Activated gamma-delta T cell treated with Interleukin-2 at 50 U/mL for 16 hours (primary cell): Measurements from ENCODE around the gene TBX4.

Experiments used
- DNase-seq: peaks from one replicate; pipeline ENCODE4 v3.0.0-alpha.2; 2020

The TBX4 gene

DNA sequence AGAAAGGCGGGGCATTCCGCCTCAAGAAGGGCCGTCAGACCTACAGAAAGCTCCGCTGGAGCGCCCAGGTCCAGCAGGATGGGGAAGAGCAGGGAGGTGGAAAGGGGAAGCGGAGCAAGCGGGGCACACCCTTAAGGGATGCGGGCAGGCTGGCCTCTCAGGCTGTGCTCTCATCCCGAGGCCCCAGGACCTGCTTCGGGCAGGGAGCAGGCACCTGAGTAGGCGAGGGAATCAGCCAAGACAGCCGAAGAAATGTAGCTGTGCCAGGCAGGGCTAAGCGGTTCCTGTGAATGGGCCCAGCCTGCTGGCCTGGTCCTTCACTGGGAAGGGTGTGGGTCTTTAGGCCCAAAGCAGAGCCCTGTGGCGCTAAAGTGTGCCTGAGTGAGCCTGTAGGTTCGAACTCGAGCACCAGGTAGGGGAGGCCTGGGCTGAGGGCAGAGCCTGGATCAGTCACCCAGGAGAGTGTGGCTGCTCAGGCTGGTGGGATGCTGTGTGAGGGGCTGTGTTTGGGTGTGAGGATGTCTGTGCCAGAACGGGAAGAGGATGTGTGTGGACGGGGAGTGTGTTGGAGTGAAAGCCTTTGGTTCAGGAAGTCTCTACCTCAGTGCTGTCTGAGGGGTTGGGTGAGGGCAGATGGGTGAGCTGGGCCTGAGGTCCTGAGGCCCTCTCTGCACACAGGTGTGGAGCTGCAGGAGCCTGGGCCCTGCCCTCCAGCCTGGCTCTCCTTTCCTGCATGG, 3.3 kb downstream of the TBX4 start:
- no peak for DNase-seq

DNA sequence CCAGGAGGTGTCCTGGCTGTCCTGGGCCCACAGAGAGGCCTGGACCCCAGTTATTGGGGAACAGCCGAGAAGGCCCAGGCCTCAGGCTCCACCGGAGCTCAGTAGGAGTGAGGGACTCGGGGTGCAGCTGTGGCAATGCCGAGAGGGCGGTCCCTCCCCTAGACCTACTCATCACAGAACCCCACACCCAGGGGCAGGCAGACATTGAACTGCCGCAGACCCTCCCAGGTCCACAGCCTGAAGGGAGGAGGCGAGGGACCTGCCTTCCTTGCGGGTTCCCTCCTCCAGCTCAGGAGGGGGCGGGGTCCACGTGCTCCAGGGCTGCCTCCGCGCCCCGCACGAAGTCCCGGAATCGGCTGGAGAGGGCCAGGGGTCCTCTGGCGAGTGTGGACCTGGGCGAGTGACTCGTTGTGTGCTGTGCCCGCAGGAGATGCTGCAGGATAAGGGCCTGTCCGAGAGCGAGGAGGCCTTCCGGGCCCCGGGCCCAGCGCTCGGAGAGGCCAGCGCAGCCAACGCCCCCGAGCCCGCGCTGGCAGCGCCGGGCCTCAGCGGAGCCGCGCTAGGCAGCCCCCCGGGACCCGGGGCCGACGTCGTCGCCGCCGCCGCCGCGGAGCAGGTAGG, 3.9 kb downstream of the TBX4 start:
- no peak for DNase-seq

DNA sequence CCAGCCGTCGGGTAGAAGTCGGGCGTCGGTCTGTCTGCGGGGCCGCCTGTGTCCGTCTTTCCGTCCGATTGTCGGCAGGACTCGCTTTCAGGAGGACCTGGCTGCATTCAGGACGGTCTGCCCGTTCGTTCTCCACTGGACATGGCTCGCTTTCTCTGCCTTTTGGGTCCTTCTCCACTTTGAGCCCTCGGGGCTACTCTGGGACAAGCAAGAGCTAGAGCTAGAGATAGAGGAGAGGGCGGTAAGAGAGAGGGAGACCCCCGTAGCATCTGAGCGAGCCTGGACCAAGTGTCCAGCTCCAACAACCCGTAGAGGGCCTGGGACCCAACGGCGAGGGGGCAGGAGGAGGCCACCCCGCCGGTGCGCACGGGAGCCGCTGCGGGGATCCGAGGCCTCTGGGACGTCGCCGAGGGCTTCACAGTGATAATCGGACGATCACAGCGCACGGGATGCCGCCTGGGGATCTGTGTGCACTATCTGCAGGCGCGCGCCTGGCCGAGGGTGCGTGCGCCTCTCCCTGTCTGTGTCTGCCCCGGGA, 4.5 kb downstream of the TBX4 start:
- no peak for DNase-seq

DNA sequence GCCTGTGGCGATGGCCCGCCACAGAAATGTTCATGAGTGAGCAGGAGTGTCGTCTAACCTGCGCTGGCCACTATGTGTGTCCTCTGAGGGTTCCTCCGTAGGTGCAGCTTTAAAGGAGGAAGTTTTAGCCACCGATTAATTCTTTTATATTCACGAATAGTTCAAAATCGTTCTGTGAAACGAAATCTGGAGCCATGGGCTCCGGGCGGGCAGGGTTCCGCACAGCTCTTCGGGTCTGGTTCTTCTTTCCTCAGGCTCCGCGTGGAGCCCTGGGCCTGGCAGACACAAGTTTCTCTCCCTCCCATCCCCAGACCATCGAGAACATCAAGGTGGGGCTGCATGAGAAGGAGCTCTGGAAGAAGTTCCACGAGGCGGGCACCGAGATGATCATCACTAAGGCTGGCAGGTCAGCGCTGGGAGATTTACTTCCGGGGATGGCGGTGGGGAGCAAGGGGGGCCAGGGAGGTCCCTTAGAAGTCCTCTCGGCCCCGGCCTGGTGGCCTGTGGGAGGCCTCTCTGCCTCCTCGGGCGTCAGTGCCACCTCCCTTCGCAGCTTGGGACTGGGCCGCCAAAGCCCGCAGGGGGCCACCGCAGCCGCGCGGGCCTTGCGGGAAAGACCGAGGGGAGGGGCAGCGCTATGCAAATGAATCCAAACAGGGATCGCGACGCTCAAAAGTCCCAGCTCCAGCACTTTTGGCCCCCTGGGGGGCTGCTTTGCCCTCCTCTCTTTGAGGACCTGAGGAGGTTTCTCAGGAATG, 5.2 kb downstream of the TBX4 start:
- no peak for DNase-seq

DNA sequence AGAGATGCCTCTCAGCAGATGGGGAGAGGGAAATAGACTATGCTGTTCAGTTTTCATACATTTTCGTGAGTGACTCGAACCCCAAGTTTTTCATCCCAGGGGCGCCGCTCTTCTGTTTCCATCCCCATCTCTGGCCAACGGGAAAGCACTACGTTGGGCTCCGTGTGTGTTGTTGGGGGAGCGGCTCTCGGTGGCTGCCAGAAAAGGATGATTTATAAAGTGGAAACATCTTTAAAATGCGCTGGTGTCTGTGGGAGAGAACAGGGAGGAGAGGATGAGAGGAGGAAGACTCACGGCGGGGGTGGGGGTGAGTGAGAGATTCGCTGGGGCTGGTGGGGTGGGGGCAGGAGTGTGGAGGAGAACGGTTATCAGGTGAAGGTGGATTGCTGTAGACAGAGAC, 5.8 kb downstream of the TBX4 start:
- no peak for DNase-seq

DNA sequence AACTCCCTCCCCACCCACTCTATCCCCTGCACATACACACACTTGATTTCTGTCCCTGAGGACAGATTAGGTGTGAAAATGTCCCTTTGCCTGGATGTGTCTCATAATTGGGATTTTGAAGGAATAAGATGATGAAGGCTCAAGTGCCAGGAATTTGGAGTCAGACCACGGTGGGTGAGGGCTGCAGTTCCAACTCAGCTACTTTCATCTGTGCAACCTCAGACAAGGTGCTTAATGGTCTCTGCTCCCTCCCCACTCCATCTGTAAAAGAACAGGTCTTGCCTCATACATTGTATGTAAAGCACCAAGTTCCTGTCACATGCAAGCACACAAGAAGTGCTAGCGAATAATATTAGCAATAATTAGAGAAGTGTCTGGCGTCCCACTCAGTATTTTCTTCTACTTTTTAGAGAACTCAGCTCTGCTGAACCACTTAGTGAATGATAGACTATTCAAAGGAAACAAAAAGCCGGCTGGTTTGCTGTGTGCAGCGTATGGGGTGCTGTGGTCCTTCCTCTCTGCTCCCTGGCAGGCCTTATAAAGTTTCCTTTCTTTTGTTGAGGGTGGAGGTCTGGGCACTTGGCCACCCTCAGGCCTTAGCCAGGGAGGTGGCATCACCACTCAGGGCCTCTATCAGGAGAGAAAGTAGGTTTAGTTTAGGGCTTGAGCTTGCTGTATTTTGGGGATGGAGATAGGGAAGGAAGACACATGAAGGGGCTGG, 6.4 kb downstream of the TBX4 start:
- DNase-seq: no peak

DNA sequence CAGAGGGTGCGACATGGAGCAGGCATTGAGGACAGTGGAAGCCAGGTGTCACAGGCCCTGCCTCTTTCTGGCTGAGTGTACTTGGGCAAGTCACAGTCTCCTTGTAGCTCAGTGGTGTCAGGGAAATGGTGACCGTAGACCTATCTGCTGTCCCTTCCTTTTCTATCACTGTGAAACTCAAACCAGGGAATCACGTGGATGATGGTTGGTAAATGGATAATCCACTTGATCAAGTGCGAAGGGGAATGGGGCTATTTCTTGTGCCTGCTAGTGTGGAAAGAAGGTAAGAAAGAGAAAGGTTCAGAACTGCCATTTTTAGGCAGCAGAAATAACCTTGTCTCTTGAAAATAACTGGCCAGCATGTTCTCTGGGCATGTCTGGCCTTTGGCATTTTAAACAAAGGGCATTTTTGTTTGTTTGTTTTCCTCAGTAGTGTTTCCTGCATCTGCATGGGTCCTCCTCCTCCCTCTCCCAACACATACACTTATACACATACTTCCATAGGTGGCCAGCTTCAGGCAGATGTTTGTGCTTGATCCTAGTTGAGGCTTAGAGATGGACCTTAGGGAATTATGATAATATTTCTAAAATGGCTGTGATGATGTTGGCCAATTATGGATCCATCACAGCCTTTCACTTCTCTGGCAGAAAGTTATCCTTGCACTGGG, 7.1 kb downstream of the TBX4 start:
- DNase-seq: no peak

DNA sequence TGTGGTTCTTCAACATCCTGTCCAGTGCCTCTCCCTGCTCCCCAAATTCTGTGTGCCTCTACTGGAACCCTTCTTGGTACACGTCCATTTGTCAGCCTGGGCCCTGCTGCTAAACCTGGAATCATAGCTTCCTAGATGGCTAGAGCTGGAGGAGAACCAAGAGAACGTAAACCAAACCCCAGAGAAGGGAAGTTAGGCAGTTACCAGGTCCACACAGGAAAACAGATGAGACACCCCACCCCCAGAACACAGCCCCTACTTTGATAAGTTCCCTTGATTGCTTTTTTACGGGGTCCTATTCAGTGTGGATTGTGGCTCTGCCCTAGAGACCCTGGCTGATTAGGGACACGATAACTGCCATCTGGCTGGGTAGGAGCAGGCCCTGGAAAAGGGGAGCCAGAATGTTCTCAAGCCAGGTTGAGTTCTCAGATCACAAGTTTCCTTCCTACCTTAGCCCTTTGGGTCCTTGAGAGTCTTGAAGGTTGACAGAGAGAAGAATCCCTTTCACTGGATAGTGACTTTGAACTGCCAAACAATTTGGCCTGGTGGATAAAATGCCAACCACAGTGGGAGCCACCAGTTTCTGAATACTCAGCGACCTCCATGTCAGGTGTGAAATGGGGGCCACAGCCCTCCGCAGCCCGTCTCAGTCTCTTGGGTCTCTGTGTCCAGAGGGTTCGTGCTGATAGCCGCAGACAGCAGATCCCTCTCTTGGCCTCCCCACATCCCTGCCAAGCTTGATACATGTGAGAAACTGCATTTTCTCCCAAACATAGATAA, 7.9 kb downstream of the TBX4 start:
- no peak for DNase-seq

DNA sequence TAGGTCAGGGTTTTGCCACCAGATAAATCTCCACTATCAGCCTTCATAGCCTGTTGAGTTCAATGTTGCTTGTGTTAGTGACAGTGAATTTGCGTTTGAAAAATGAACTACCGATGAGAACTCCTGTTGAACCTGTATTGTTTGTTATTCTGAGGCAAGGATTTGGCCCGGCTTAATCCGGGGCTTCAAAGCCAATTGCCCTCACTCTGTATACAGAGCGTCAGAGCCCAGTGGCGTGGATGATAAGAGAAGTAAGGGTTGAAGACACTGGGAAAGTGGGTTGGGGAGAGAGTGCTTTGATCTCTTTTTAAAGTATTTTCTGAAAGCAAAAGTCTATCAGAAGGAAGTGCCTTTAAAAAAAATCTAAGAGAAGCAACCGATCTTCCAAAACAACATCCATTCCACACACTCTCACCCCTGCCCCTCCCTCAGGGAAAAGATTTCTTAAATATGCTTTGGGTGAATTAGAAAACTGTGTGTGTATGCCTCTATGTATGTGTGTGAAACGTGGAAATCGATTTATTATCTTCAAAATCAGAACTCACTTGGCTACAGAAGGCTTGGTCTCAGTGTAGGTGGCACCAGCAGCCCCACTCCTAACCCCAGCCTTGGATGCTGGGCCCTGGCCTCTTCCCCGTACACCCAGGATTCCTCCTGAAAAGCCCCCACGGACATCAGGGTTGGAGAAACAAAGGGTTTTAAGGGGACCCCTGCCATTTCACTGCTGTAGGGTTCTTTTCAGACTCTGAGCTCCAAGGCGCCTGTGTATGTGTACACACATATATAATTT, 8.8 kb downstream of the TBX4 start:
- DNase-seq: no peak

DNA sequence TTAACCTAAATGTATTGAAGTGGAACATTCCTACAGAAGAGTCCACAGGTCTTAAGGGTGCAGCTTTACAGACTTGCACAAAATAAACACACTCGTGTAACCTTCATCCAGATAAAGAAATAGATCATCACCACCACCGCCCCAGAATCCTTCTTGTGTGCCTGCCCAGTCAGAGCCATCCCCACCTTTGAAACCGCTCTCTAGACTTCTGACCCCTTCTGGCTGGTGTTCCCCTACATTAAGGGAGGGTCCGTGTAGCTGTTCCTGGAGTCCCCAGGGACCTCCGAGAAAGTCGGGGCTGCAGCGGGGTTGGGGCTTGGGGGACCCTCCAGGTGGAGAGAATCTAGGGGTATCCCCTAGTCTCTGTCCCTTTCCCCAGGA, 9.4 kb downstream of the TBX4 start:
- DNase-seq: no peak

DNA sequence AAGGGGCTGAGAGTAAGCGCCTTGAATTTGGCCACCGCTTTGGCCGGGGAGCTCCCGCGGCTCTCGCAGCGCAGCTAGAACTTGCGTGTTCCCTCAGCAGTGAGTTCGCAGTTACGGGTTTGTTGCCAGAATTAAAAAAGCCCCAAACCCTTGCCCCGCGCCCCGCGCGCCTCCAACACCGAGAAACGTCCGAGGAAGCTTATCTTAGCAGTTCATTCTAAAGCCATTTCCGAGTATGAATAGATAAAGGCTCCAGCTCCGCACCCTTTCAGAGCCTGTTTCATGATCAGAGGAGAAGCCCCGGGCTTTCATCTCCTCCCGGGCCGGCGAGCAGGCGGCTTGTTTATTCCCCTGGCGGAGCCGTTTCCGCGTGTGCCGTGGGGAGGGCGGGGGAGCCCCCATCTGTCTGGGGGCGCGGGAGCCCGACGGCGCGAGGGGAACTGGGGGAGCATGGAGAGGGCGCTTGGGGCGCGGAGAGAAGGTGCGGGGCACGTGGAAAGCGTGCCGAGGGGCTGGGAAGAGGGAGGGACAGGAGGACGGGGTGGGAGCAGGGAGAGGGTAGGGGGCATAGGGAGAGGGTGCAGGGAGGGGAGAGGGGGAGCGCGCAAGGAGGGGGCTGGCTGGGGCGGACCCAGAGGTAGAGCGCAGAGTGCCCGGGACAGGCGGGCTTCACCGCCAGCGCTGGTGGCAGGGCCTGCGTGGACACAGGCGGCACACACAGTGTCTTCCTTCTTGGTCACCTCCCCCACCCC, 9.9 kb downstream of the TBX4 start:
- no peak for DNase-seq

DNA sequence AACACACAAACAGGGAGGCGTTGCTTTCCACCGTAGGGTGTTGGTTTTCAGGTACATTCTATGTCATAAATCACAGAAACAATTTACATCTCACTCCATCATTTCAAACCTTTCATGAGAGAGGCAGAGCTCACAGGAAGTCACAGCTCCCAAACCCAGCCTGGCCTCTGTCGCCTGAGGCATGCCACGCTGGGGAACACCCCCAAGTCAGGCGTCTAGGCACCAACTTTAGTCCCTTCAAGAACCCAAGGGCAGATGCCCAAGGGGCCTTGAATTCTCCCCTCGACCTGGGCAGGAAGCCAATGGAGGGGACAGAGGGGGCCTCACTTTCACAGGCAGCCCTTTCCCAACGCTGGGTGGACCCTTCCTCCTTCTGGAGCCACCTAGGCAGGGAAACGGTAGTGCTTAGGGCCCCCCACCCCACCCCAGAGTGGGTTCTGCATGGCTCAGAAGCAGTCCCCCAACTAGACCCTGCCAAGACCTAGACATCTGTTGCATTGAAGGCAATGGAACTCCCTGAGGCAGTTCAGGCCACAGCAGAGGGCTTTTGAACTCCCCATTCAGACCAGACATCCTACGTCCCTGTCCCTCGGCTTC, 10.6 kb downstream of the TBX4 start:
- no peak for DNase-seq

DNA sequence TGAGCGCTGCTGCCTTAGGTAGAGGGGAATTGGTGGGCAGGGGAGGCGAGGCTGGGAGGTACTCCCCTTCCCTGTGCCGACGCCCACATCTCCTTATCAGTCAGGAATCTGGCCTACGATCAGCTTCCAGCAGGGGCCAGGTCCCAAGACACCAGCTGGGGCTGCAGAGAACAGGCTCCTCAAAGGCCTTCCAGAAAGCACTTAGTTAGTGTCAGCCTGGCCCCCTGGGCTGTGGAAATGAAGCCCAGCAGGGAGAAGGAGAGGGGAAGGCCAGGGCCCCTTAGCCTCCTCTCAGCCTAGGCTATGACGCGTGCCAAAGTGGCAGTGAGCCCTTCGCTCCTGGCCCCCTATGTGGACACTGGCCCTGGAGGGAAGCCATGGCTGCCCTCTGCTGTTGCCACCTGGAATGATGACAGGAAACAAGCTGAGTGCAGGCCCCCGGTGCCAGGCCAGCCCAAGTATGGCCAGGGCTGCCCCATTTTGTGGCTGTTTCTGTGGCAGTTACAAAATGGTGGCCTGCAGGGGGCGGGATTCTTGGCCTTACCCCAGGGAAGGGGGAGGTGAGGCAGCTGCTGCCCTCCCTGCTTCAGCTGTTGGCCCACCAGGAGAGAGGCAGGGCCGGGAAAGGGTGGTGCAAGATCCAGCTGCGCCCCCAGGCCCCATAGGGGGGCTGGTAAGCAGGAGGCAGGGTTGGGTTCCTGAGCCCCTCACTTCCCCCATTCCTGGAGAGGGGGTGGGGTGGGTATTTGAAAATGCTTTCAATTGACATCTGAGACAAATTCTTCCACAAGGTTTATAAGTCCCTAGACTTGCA, 11.3 kb downstream of the TBX4 start:
- no peak for DNase-seq

DNA sequence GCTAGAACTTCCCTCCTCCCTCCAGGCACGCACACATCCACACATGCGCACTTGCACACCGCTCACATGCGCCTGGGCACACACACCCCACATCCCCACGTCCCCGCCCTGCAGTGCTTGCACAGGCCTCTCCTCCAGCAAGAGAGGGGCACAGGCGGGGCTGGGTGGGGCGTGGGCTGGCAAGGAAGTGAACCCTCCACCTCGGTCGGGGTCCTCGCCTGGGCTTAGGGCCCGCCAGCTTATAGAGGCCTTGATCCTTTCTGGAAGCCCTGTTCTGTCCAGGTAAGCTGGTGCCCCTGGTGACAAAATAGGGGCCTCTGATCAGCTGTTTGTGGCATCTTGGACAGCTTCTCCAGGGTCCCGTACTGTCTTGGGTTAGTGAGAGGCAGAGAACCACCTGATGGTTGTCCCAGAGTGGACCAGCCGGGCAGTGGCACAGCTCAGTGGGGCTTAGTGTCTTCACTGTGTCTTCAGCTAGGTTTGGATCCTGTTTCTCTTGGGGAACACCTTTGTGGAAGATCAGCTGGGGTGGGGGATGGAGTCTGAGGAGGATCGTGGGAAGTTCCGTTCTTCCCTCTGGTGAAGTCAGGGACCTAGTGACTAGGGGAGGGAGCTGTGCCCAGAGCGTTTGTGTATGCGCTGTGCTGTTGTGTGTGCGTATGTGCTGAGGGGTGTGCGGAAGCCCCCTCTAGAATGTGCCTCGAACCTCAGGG, 12.1 kb downstream of the TBX4 start:
- no peak for DNase-seq

DNA sequence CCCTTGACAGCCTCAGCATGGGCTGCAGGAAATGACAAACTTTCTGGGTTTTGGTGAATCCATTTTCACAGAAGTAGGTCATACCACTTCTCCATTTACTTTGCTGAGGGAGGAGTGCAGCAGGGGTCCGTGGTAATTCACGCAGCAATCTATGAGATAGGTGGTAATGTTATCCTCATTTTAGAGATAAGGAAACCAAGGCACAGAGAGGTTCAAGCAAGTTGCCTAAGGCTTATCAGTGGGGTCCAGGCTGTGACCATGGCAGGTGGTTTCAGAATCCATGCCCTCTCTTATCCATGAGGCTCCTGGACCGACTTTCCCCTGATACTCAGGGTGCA, 12.6 kb downstream of the TBX4 start:
- DNase-seq: no peak

DNA sequence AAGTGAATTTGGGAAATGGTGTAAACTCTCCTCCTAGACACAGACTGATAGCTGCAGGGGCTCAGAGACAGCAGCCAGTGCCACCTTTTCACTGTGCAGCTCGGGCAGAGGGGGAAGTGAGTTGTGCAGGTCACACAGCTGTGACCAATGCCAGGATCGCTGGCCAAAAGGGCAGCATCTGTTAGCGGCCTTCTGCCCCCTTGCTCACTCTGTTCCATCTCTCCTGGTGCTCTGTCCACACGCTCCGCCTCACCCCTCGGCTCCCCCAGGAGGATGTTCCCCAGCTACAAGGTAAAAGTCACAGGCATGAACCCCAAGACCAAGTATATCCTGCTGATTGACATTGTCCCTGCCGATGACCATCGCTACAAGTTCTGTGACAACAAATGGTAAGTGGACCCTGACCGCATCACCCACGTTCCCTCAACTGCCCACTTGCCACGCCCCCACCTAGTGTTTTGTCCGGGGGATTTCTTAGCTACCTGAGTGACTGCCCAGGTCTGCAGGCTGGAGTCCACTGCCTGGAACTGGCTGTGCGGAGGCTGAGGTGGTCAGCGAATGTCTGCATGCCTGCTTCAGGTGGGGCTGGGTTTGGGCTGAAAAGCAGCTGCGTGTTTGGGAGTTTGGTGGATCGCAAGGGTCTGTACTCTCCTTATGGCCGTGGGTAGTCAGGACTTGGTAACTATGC, 13.5 kb downstream of the TBX4 start:
- DNase-seq: no peak

DNA sequence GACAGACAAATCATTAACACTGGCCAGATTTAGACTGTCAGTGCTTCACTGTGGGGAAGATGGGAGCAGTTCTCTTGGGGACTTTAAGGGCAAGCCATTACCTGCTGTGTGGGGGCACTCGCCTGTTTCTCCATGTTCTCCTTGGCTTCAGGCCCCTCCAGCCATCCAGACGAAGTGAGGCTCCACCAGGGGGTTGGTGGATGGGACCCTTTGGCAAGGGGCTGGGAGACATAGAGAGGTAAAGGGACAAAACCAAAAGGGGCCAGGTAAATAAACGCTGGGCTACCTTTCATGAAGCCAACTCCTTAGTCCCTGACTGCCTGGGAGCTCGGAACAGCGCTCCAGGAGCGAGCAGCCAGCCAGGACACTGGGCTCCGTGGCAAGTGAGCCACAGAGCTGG, 14.0 kb downstream of the TBX4 start:
- DNase-seq: no peak
